GM18873 (cell line): ENCODE data around the gene TNFRSF21.

Experiments used
- ATAC-seq: cut with Tn5 transposase; IDR thresholded peaks from one replicate; pipeline ENCODE4 v1.9.1; 2021; ENCODE audit warnings: mild to moderate bottlenecking, moderate library complexity, moderate number of reproducible peaks; ENCODE audit not compliant: unreplicated experiment, low FRiP score

Gene TNFRSF21

DNA sequence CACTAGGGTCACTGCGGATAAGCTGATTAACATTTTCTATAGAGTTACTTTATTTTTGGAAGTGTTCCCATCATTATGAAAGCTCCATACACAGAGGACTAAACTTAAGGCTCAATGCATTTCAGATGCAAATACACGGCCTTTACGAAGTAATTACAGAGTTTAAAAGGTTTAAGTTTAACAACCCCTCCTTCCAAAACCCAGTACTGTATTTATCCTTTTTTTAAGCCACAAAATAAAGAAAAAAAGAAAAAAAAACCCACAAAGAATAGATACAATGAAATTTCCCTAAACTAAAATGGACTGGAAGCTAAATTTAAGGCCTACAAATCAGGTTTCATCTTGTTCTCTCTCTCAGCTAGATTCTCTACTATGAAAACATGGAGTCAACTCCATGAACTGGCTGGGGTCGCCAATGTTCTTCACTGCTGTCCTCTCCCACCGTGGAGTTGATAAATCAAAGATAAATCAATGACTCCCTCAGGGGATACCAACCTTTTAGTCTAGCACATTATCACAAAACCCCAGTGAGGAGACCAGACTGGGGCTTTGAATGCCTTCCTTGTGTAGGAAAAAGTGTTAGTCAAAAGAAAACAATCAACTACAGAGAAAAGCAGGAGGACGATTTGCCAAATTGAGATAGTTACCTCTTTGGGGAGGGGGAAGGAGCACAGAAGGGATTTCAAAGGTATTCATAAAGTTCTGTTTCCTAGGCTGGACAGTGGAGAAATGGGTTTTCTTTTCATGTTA, 52.5 kb downstream of the TNFRSF21 start:
- ATAC-seq, result no peak

DNA sequence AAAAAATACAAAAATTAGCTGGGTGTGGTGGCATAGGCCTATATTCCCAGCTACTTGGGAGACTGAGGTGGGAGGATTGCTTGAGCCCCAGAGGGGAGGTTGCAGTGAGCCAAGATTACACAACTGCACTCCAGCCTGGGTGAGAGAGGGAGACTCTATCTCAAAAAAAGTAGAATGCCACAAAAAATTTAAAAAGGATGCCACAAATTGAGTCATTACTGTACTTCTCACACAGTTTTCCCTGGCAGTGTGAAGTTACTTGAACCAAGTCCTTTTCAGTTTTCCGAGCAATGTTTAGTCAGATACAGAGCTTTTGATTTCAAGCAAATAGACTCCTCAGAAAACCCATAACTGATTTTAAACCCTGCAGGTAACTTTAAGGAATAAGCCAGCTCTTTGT, 53.3 kb downstream of the TNFRSF21 start:
- no peak for ATAC-seq

DNA sequence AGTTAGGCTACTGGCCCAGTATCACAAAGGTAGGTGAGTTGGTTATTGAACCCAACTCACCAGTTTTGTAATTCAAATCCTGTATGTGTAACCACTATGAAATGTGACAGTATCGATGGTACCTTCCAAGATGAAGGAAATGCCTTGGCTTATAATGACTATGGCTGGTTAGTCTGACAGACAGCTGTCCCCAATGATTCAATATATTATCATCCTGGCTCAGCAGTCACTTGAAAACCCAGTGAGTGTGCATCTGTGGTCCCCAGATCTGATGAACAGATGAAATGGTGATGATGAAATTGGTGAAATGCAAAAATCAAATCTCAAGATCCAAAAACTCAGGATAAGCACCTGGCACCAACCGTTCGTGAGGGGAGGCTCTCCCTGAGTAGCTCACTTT, 54.8 kb downstream of the TNFRSF21 start:
- ATAC-seq, result no peak

DNA sequence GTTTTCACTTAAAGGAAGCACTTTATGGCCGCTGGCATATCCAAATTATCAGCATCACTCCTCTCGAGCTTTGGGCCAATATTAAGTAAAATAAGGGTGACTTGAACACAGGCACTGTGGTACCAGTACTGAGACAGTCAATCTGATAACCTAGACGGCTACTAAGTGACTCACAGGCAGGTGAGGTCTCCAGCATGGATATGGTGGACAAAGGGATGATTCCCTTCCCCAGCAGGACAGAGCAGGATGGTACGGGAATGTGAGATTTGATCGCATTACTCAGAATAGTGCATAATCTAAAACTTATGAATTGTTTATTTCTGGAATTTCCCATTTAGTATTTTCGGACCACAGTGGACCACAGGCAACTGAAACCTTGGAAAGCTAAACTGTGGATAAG, 55.7 kb downstream of the TNFRSF21 start:
- no peak for ATAC-seq

DNA sequence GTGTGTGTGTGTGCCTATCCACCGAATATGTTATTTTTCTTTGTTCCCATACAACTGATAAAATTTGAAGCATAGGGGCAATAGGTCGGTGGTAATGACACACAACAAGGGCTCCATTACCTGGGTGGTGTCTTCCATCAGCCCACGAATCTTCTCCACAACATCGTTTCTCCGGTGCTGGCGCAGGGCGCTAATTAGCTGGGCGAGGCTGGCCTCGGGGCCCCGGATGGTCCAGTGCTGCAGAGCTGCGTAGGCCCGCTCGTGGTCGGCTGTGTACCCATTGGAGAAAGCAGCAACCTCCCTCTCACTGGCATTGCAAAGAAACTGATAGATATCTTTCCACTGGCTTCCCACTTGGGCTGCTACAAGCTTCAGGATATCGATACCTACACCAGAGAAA, 56.6 kb downstream of the TNFRSF21 start:
- no peak for ATAC-seq

DNA sequence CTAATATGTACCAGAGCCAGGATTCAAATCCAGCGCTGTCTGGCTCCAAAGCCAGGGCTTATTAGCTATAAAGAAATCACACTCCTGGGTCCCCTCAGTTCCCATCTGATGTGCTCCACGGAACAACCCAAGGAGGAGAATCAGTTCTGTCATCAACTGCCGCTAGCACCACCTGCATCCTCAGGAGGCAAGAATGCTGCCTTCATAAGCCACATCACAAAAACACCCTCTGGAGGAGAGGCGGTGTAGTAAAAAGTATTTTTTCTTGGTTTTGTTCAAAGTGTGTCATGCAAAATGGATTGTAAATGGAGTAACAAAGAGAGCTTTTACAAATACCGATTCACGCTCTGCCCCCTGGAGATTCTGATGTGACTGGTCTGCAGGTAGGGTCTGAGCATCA, 57.1 kb downstream of the TNFRSF21 start:
- no peak for ATAC-seq

DNA sequence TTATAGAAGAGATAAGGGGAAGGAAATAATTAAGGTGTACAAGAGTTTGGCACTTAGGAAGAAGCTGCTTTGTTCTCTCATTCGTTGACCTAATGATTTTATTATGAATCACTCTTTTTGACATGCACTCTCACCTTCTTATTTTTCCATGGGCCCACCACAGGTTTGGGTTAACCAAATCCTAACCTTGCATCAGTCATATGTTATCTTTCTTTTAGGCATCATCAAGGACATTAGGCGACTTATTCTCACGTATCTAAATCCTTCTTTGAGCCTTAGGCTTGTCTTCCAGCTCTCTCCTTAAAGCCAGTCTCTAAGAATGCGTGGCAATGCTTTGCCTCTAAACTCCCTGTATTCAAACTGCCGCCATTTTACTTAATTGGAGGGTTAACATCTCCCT, 58.3 kb downstream of the TNFRSF21 start:
- ATAC-seq, result no peak

DNA sequence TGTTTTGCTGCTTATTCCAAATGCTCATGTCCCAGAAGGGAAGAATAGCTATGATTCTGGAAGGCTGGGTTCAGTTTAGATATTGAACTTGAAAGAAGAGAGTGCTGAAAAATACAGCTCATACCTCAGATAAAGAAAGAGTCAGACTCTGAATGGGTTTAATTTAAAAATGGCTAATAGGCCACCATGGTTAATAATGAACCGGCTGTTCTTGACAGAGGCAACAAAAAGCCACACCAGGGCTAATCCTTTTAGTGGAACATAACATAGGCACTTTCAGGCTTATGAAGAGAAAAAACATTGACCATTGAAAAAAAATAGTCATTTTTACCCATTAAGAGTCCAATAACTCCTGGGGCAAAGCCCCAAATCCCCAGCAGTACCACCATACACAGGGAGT, 59.4 kb downstream of the TNFRSF21 start:
- ATAC-seq, result no peak

DNA sequence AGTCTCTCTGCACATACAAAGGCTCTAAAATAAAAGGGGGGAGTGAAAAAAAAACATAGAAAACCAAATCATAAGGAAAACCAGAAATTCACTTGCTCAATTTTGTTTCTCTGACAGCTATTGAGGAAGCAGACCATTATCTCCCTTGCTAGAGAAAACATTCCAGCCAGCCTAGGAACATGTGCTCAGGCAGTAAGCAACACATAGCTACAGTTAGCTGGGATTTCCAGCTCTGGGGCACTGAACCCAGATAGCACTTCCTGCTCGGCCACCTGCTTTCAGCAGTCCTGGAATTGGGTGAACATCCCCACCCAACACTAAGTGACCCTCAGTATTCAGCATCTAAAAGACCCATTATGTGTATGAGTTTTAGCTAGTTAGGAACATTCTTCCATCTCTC, 61.3 kb downstream of the TNFRSF21 start:
- ATAC-seq, result no peak

DNA sequence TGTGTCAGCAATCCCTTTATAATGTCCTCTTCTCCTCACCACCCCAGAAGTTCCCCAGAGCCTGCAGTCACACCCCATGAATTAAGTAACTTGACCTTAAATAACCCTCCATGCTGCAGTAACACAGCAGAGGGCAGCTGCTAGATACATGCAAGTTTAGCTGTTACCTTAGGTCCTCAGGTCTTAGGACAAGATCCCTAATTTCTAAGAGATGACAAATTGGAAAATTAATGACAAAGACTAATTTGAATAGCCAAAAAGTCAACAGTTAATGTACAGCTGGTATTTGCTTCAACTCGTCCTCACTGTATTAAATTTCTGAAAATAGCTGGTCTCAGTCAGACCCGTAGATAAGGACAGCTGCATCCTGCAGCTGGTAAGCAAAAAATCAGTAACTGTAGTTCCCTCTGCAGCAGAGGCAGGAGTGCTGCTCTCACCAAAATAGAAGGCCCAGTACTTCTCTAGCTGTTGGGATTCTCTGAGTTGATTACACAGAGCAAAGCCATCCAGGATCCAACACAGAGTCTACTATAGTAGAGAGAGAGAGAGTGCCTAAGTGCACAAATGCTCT, 62.4 kb downstream of the TNFRSF21 start:
- ATAC-seq, result peak; percentile 46

DNA sequence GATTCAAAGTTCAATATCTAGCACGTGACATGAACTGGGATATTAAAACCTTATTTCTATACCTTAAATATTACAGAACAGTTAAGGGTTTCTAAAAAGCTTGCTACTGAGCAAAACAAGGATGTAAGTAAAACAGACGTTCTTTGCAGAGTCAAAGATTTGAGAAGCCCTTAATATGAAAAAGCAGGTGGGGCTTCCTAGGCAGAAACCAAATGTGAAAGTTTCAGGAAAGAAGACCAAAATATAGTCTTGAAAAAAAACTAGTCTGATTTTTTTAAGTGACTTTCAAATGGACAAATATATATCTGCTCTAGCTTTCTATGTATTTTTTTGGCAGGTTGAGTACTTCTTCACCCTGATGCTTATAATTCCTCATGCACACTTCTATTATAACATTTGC, 63.2 kb downstream of the TNFRSF21 start:
- ATAC-seq, result no peak

DNA sequence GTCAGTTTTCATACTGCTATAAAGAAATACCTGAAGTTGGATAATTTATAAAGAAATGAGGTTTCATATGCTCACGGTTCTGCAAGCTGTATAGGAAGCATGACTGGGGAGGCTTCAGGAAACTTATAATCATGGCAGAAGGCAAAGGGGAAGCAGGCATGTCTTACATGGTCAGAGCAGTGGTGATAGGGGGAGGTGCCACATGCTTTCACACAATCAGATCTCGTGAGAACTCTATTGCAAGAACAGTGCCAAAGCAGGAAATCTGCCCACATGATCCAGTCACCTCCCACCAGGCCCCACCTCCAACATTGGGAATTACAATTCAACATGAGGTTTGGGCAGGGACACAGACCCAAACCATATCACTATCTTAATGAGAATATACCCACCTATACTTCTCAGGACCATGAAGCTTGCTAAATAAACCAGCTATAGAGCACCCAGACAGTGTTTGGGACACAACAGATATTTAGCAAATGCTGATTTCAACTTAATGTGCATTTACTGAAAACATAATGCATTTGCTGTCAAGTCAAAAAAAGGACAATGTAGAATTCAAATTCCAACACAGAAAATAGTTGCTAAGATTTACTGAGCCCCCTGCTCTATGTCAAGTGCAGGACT, 63.8 kb downstream of the TNFRSF21 start:
- ATAC-seq, result no peak

DNA sequence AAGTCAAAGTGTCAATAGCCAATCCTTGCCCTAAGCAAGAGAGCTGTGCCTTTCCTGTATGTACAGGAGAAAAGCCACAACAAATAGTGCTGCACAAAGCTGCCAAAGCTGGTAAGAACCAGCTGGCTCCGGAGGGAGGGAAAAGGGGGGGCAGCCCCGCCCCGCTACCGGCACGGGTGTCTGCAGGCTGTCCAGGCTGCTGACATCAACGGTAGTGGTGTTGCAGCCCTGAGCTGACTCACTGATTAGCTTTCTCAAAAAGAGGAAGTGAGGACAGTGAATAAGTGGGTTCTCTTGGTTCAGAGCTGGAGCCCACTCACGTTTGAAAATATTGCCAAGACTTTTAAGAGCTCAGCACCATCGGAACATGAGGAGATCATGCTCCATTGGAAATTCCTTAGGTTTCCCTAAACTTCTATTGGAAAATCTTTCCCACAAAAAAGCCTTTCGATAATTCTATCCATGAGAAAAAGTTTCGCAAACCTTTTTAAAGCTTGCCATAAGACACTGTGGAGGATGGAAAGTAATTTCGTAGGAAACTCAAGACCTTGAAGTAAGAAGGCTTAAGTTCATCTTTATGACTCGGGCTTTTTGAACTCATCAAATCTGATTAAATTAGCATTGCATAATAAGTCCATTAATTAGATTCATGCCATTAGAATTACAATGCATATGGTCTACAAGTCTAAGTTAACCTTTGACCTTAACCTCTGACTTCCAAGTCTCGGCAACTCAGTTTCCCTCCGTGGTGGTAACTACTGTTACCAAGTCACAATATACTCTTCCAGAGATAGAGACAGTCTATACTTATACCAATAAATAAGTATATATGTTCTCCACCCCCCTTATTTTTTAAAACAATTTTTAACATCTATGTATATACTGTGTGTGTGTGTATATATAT, 67.0 kb downstream of the TNFRSF21 start:
- ATAC-seq, result peak; percentile 89

DNA sequence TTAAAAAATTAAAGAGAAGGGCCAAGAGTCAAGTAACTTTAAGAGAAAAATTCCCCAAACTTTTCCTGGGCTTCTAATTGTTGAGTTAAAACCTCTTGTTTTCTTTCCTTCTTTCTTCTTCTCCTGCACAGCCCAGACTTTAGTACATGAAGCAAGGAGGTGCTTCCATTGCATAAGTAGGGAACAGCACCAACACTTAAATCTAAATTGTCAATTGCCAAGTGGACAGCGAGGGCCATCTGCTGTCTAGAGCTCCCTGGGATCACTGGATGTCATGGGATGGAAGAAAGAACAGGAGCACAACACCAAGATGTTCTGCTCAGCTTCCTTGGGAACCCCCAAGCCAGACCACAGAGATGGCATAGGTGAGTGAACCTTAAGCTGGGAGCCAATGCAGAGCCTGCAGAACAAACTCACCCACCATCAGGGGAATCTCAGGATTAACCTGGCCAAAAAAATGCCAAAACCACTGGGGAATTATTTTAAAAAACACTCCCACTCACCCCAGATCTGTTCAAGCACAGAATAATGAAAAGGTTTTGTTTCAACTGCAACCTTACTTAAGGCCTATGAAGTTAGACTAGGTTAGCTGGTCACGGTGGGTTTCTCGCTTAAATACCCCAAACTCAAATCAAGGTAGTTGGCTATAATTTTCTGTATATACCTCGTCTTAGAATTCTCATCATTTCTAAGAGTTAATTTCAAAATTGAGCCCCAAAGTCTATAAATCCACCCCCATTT, 67.8 kb downstream of the TNFRSF21 start:
- no peak for ATAC-seq

DNA sequence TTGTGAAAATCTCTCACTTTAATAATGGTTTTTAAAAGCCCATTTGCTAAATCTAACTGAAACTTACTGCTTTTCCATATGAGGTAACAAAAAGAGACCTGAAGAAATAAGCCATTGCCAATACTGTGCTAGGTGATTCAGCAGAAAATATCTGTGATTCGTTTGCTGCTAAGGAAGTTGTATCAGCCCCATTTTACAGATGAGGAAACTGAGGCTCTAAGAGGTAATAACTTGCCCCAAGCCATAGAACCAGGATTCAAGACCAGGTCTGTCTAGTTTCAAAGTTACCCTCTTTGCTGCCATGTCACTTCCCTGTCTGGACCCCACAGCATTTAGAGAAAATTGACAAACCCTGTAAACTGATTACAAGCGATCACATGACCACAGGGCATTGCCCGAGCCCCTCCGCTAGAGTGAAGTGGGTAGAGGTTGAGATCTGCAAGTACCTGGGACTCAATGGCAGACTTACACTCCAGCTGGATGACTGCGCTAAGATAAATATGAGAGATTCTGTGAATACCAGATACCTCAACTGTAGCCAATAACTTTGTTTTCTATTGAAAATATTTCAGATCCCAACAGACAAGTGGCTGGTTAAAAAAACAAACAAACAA, 69.3 kb downstream of the TNFRSF21 start:
- ATAC-seq, result no peak

DNA sequence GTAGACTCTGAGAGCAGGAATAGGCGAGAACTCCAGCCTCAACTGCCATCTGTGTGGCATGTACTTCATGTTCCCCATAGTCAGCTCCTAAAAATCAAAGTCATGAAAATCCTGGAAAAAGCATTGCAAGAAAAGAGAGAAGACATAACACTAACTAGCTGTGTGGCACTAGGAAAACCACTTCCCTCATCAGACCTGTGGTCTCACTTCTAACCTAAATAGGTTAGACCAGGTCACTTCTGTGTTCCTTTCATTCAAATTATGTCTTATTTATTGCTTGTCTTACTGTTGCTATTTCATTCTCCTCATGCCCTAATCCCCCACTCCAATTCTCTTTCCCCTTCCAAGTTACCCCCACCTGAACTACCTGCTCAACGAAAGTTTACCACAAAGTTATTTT, 70.2 kb downstream of the TNFRSF21 start:
- ATAC-seq, result no peak

DNA sequence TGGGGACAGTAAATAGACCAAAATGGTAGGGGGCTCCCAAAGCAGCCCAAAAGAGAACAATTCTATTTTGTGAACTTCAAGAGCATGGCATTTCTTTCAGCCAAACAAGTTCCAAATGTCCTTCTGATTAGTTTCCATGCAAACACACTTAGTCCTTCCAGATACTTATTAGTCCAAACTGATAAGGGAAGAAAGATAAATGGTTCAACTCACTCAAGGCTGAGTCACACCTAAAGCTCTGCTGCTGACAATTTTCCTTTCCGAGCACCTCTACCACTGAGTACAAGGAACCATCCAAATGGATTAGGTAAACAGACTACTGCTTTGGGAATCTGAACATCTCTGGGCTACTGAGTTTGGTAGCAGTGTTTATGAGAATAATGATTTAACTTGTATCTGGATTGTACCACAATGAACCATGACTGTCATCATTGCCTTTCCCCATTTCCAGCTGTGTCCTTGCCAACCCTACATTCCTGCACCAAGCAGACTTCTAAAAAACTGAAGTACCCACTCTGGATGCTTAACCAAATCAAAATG, 71.2 kb downstream of the TNFRSF21 start:
- no peak for ATAC-seq

DNA sequence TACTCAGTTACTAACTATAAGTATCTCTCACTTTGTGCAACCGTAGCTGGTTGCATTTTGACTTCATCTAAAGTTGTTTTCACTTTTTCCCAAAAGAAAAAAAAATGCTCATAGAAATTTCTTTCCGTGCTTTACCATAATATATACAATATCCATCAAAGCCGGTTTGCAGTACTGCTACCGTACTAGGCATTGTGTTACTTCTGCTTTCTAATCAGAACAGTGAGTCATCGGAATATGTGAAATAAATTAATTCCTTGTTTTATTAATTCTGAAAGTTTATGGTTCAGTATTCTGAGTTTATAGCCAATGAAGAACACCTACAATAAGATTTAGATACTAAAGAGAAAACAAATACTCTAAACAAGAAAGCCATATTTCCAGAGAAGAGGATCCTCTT, 72.5 kb downstream of the TNFRSF21 start:
- ATAC-seq, result no peak

DNA sequence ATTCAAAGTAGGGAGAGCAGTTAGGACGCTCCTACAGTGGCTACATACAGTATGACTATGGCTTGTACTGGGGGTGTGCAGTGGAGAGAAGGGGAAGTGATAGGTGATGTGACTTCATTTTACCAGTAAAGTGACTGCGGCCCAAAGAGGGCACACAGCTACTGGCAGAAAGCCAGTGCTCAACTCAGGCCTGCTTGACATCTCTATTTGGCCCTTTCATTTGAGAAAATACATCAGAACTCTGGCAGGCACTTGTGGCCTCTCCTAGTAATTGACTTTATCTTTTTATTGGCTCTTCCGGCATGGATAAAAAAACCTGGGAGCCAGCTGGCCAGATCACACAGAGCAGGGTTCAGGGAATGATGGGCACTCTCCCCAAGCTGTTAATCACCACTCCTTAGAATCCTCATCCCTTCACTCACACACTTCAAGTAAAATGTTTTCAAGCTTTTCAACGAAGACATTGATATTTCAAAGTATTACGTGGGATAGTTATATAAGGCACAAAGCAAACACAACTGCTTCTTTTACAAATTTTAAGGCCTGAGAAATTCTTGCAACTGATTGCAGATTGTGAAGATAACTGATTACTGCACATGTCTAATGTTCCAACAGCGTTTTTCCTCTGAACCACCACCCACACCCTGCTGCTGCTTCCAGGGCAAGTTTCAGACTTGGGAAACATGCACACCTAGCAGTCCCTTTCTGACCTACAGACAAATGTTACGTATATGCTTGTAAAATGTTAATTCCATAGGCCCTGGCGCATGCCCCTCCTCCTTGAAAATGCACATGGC, 73.5 kb downstream of the TNFRSF21 start:
- ATAC-seq, result no peak
